ENCODE data around the gene LIN28A. TPM values are rescaled to one million over a fixed set of nuclear protein-coding genes. Genes with fewer than 3 reads are reported as not detected.
"Not testable (repeated sequence)": the region's sequence is repeated elsewhere in the genome, so short reads cannot be mapped to it uniquely, and the experiment has no call there.

The LIN28A gene
- total and polyA plus RNA-seq, 4 donors: 0.20 TPM; not detected in 3

DNA sequence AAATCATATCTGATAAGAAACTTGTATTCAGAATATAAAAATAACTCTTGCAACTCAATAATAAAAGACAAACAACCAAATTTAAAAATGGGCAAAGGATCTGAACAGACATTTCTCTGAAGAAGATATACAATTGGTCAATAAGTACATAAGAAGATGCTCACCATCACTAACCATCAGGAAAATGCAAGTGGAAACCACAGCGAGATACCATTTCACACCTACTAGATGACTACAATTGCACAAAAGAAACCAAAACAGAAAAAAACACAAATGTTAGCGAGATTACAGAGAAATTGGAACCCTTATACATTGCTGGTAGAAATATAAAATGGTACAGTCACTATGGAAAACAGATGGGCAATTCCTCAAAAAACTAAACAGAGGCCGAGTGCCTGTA lies 26.5 kb upstream of the LIN28A start:
- no peaks in the 10 kb centered on the region for H3K4me1 ChIP-seq (ENCODE audit: control insufficient read depth, insufficient read depth, low read length)
- no peaks in the 10 kb centered on the region for H3K9me3 ChIP-seq (ENCODE audit: control insufficient read depth, insufficient read depth, low read length)
- H3K27ac ChIP-seq (ENCODE audit: low read depth, low read length): no peak overlapping the region
- DNase-seq (ENCODE audit: low read depth in 4 of 6, low spot score in 6 of 6): no peak
- no peaks in the 10 kb centered on the region for H3K36me3 ChIP-seq (ENCODE audit: control insufficient read depth, insufficient read depth, low read length)
- WGBS (ENCODE audit: insufficient coverage): 92% methylated on average over 1 of the region's 3 CpGs
- H3K4me3 ChIP-seq (ENCODE audit: low read depth, low read length): no peak overlapping the region
- no peaks in the 10 kb centered on the region for H3K27me3 ChIP-seq (ENCODE audit: control insufficient read depth, insufficient read depth, low read length)

DNA sequence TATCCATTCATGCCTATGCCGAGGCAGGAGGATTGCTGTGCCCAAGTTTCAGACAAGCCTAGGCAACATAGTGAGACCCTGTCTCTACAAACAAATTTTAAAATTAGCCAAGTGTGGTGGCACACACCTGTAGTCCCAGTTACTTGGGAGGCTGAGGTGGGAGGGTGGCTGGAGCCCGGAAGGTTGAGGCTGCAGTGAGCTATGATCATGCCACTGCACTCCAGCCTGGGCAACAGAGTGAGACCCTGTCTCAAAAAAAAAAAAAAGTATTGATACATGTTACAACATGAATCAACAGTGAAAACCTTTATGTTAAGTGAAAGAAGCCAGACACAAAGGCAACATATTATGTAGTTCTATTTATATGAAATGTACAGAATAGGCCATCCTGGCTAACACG lies 25.6 kb upstream of the LIN28A start:
- DNase-seq (ENCODE audit: low read depth in 4 of 6, low spot score in 6 of 6); H3K27ac ChIP-seq (ENCODE audit: low read depth, low read length); H3K36me3 ChIP-seq (ENCODE audit: control insufficient read depth, insufficient read depth, low read length); H3K9me3 ChIP-seq (ENCODE audit: control insufficient read depth, insufficient read depth, low read length); H3K27me3 ChIP-seq (ENCODE audit: control insufficient read depth, insufficient read depth, low read length); H3K4me1 ChIP-seq (ENCODE audit: control insufficient read depth, insufficient read depth, low read length); H3K4me3 ChIP-seq (ENCODE audit: low read depth, low read length): not testable (repeated sequence)
- WGBS (ENCODE audit: insufficient coverage): no CpG with 5 or more reads among the region's 3 CpGs

DNA sequence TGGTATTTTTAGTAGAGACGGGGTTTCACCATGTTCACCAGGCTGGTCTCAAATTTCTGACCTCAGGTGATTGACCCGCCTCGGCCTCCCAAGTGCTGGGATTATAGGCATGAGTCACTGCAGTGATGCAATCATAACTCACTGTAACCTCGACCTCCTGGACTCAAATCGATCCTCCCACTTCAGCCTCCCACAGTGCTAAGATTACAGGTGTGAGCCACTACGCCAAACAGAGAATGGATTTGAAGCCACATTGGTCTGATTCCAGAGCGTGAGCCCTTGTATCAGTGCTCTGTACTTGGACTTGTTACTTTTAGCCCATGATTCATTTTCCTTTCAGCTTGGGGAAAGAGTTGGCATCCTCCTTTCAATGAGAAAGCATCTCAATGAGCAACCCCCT lies 23.2 kb upstream of the LIN28A start:
- Histone ChIP-seq H3K27ac (ENCODE audit: low read depth, low read length) (no peak overlapping the region), H3K4me1 (ENCODE audit: control insufficient read depth, insufficient read depth, low read length) (no peaks in the 10 kb centered on the region), H3K9me3 (ENCODE audit: control insufficient read depth, insufficient read depth, low read length) (no peaks in the 10 kb centered on the region), H3K4me3 (ENCODE audit: low read depth, low read length) (no peak overlapping the region), H3K36me3 (ENCODE audit: control insufficient read depth, insufficient read depth, low read length) (no peaks in the 10 kb centered on the region), H3K27me3 (ENCODE audit: control insufficient read depth, insufficient read depth, low read length) (no peaks in the 10 kb centered on the region)
- DNase-seq (ENCODE audit: low read depth in 4 of 6, low spot score in 6 of 6): no peak
- WGBS (ENCODE audit: insufficient coverage): 82% methylated on average over 6 of the region's 7 CpGs

DNA sequence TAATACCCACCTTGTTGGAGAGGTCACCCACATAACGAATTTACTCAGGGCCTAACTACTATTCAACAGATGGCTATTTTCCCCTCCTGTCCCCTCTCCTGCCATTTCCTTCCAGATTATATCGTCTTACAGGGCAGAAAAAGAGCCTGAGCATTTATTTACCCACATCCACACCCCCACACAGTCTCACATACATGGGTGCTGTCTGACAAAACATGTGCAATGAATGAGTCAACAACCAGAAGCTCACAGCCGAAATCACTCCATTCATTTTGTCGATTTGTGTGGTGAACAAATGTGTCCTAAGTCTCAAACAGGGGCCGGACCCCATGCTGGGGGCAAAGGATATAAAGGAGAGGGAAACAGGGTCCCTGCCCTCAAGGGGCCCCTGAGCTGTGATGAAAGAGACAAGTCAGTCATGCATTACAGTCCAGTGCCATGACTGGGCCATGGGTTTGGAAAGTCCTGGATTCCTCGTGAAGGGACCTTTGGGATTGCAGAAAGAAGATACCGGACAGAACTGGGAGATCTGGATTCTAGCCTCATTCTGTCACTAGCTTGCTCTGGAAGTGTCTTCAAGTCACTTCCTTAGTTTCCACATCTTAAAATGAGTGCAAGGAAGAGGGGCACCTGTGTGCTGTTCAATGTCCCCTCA lies 21.7 kb upstream of the LIN28A start:
- Histone ChIP-seq H3K9me3 (ENCODE audit: control insufficient read depth, insufficient read depth, low read length) (no peaks in the 10 kb centered on the region), H3K27ac (ENCODE audit: low read depth, low read length) (no peak overlapping the region), H3K27me3 (ENCODE audit: control insufficient read depth, insufficient read depth, low read length) (no peaks in the 10 kb centered on the region), H3K4me1 (ENCODE audit: control insufficient read depth, insufficient read depth, low read length) (no peaks in the 10 kb centered on the region), H3K4me3 (ENCODE audit: low read depth, low read length) (no peak overlapping the region), H3K36me3 (ENCODE audit: control insufficient read depth, insufficient read depth, low read length) (no peaks in the 10 kb centered on the region)
- 78% methylated on average over 7 of the region's 7 CpGs for WGBS (ENCODE audit: insufficient coverage)
- DNase-seq (ENCODE audit: low read depth in 4 of 6, low spot score in 6 of 6): no peak

DNA sequence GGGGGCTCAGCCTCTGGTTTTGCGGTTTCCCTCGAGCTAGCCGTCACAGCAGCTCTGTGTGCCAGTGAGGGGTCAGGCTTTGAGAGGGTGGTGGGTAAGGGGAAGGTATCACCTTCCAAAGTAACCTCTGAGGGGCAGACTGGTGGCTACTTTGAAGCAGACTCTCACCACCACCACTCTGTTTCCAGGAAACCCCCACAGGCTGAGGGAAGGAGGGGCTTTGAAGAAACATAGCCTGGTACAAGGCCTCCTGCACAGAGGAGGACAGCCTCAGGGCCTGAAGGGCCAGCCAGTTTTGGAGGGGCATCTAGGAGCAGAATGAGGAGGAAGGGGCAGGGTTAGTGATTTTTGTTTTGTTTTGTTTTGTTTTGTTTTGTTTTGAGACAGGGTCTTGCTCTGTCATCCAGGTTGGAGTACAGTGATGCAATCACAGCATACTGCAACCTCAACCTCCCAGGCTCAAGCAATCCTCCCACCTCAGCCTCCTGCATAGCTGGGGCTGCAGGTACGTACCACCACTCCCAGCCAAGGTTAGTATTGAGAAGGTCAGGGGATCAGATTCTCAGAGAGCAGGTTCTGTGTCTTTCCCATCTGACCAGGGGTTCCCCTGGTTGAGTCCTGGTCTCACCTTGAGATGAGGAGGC lies 20.9 kb upstream of the LIN28A start:
- Histone ChIP-seq H3K36me3 (ENCODE audit: control insufficient read depth, insufficient read depth, low read length) (no peaks in the 10 kb centered on the region), H3K9me3 (ENCODE audit: control insufficient read depth, insufficient read depth, low read length) (no peaks in the 10 kb centered on the region), H3K4me1 (ENCODE audit: control insufficient read depth, insufficient read depth, low read length) (no peaks in the 10 kb centered on the region), H3K4me3 (ENCODE audit: low read depth, low read length) (no peak overlapping the region), H3K27ac (ENCODE audit: low read depth, low read length) (no peak overlapping the region), H3K27me3 (ENCODE audit: control insufficient read depth, insufficient read depth, low read length) (no peaks in the 10 kb centered on the region)
- no CpG with 5 or more reads among the region's 4 CpGs for WGBS (ENCODE audit: insufficient coverage)
- DNase-seq (ENCODE audit: low read depth in 4 of 6, low spot score in 6 of 6): no peak

DNA sequence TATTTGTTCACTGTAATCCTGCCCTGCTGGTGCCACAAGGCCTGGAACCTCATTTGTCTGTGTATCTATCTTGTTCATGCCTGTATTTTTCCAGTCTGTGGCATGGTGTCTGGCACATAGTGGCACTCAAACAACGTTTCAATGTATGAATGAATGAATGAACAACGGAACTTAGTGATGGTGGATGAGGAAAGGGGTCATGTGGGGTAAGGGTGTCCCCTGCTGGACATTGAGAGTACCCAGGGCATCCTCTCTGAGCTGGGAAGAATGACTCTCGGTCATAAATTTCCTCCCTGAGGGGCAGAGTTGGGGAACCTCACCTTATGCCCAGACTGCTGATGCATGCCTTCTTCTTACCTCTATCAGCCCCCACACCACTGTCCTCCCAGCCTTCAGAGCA lies 19.2 kb upstream of the LIN28A start:
- DNase-seq (ENCODE audit: low read depth in 4 of 6, low spot score in 6 of 6): peak in 2 of 6 donors; percentile 2 to 39
- Histone ChIP-seq H3K36me3 (ENCODE audit: control insufficient read depth, insufficient read depth, low read length) (no peaks in the 10 kb centered on the region), H3K4me1 (ENCODE audit: control insufficient read depth, insufficient read depth, low read length) (no peaks in the 10 kb centered on the region), H3K4me3 (ENCODE audit: low read depth, low read length) (no peak overlapping the region), H3K27ac (ENCODE audit: low read depth, low read length) (no peak overlapping the region), H3K27me3 (ENCODE audit: control insufficient read depth, insufficient read depth, low read length) (no peaks in the 10 kb centered on the region), H3K9me3 (ENCODE audit: control insufficient read depth, insufficient read depth, low read length) (no peaks in the 10 kb centered on the region)
- WGBS (ENCODE audit: insufficient coverage): 11% methylated on average over 3 of the region's 3 CpGs

DNA sequence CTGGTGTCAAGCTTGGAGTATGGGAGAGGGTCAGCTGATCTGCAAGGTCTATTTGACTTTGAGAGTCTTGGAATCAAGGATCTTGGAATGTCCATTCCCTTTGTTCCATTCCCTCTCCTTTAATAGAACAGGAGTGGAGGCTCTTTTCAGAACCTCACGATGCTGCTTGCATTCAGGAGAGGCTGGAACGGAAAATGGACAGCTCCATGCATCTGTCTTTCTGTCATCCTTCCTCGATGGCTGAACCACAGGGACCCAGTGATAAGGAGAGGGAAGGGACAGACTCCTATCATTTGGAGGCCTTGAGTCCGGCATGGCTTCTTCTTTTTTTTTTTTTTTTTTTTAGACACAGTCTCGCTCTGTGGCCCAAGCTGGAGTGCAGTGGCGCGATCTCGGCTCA lies 14.9 kb upstream of the LIN28A start:
- H3K4me1 ChIP-seq (ENCODE audit: control insufficient read depth, insufficient read depth, low read length): no peaks in the 10 kb centered on the region
- DNase-seq (ENCODE audit: low read depth in 4 of 6, low spot score in 6 of 6): no peak

DNA sequence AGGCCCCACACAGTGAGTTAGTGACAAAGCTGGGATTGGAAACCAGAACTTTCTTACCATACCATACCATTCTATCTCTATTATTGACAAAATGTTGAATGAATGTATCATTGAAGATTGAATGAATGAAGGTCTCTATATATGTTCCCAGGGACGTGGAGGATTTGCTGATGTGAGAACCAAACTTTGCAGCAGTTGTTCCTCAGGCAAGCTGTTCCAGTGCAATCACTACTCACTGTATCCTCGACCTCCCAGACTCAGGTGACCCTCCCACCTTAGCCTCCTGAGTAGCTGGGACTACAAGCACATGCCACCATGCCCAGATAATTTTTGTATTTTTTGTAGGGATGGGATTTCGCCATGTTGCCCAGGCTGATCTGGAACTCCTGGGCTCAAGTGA lies 11.6 kb upstream of the LIN28A start:
- H3K4me3 ChIP-seq (ENCODE audit: low read depth, low read length): no peak overlapping the region
- H3K27ac ChIP-seq (ENCODE audit: low read depth, low read length): no peak overlapping the region
- H3K27me3 ChIP-seq (ENCODE audit: control insufficient read depth, insufficient read depth, low read length): no peaks in the 10 kb centered on the region
- H3K36me3 ChIP-seq (ENCODE audit: control insufficient read depth, insufficient read depth, low read length): no peaks in the 10 kb centered on the region
- 92% methylated on average over 2 of the region's 3 CpGs for WGBS (ENCODE audit: insufficient coverage)
- no peaks in the 10 kb centered on the region for H3K9me3 ChIP-seq (ENCODE audit: control insufficient read depth, insufficient read depth, low read length)
- no peak for DNase-seq (ENCODE audit: low read depth in 4 of 6, low spot score in 6 of 6)
- H3K4me1 ChIP-seq (ENCODE audit: control insufficient read depth, insufficient read depth, low read length): no peaks in the 10 kb centered on the region

More for the DNA sequence above, 14.9 kb upstream of the LIN28A start:
- no peaks in the 10 kb centered on the region for H3K27me3 ChIP-seq (ENCODE audit: control insufficient read depth, insufficient read depth, low read length)
- 100% methylated on average over 1 of the region's 8 CpGs for WGBS (ENCODE audit: insufficient coverage)
- no peak overlapping the region for H3K4me3 ChIP-seq (ENCODE audit: low read depth, low read length)
- no peaks in the 10 kb centered on the region for H3K9me3 ChIP-seq (ENCODE audit: control insufficient read depth, insufficient read depth, low read length)
- no peak overlapping the region for H3K27ac ChIP-seq (ENCODE audit: low read depth, low read length)
- H3K36me3 ChIP-seq (ENCODE audit: control insufficient read depth, insufficient read depth, low read length): no peaks in the 10 kb centered on the region

DNA sequence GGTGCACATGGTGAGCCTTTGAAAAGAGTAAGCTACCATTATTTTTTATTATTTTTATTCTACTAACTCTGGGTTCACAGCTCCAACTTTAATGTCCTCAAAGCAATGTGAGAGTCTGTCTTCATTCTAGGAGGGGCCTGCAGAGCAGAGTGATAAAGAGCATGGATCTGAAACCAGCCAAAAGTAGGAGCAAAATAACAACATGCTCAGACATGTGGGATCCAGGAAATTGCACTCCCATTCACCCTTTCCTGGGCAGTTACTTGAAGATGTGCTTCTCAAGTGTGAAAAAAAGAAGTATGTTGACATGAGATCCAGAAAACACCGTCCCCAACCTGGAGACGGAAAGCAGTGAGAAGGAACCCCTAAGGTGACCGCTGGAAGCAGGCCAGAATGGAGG lies 8.7 kb upstream of the LIN28A start:
- no peak for DNase-seq (ENCODE audit: low read depth in 4 of 6, low spot score in 6 of 6)
- no peaks in the 10 kb centered on the region for H3K36me3 ChIP-seq (ENCODE audit: control insufficient read depth, insufficient read depth, low read length)
- no peaks in the 10 kb centered on the region for H3K27me3 ChIP-seq (ENCODE audit: control insufficient read depth, insufficient read depth, low read length)
- WGBS (ENCODE audit: insufficient coverage): 66% methylated on average over 3 of the region's 3 CpGs
- H3K9me3 ChIP-seq (ENCODE audit: control insufficient read depth, insufficient read depth, low read length): no peaks in the 10 kb centered on the region
- no peaks in the 10 kb centered on the region for H3K4me1 ChIP-seq (ENCODE audit: control insufficient read depth, insufficient read depth, low read length)
- H3K4me3 ChIP-seq (ENCODE audit: low read depth, low read length): no peak overlapping the region
- no peak overlapping the region for H3K27ac ChIP-seq (ENCODE audit: low read depth, low read length)

DNA sequence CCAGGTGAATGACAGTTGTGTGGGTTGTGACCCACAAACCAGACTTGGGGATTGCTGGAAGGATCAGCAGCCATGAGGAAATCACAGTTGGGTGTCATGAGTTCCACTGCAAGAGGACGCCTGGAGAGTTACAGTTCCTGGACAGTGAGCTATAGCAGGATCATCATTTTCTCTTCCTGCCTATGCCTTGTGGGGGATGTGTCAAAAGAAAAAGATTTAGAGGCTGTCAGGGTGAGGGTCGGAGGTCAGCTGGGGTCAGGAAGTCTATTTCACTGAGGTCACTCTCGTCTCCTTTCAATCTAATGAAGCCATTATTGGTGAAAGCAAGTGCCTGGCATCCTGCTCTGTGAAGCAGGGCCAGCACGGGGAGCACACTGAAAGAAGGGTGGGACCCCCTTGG lies 7.0 kb upstream of the LIN28A start:
- Histone ChIP-seq H3K27ac (ENCODE audit: low read depth, low read length) (no peak overlapping the region), H3K36me3 (ENCODE audit: control insufficient read depth, insufficient read depth, low read length) (no peaks in the 10 kb centered on the region), H3K9me3 (ENCODE audit: control insufficient read depth, insufficient read depth, low read length) (no peaks in the 10 kb centered on the region), H3K27me3 (ENCODE audit: control insufficient read depth, insufficient read depth, low read length) (peaks cover under 1% of the 10 kb centered on the region), H3K4me1 (ENCODE audit: control insufficient read depth, insufficient read depth, low read length) (no peaks in the 10 kb centered on the region), H3K4me3 (ENCODE audit: low read depth, low read length) (no peak overlapping the region)
- DNase-seq (ENCODE audit: low read depth in 4 of 6, low spot score in 6 of 6): no peak
- 15% methylated on average over 4 of the region's 4 CpGs for WGBS (ENCODE audit: insufficient coverage)

Data from spinal cord (tissue), 10 donors.